ENCODE measurements around the gene NRXN3. TPM values are rescaled to one million over a fixed set of nuclear protein-coding genes. Genes with fewer than 3 reads are reported as not detected.

The NRXN3 gene
- total and polyA plus RNA-seq, 2 experiments from 2014 or later = 0.69 to 1.5 TPM

DNA sequence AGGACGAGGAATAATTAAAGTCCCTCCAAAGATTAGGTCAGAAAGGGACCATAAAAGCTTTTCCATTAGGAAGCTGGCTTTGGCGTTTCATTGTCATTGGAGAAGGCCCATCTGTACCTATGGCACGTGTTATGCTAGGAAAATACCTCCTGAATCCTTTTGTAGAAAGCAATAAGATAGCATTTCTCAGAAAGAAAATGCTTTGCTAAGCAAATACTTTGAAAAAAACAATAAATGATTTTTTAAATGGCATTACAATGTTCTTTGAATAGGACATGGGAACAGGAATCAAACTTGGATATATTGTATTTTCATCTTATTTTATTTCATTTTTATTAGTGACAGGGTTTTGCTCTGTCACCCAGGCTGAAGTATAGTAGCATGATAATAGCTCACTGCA, 967.7 kb downstream of the NRXN3 start:
- no peaks in the 10 kb centered on the region for H3K4me1 ChIP-seq (ENCODE audit: low read depth)
- H3K36me3 ChIP-seq = no peaks in the 10 kb centered on the region
- no peak overlapping the region for H3K4me3 ChIP-seq
- no peak for DNase-seq (ENCODE audit: low read depth in 1 of 2, low spot score in 1 of 2)
- TF ChIP-seq CTCF (IDR thresholded peaks at IDR 0.05; ENCODE audit: low read depth, low read length) = no peak
- no peak overlapping the region for H3K27ac ChIP-seq
- no peaks in the 10 kb centered on the region for H3K9me3 ChIP-seq (ENCODE audit: low read depth)
- H3K27me3 ChIP-seq = no peaks in the 10 kb centered on the region

DNA sequence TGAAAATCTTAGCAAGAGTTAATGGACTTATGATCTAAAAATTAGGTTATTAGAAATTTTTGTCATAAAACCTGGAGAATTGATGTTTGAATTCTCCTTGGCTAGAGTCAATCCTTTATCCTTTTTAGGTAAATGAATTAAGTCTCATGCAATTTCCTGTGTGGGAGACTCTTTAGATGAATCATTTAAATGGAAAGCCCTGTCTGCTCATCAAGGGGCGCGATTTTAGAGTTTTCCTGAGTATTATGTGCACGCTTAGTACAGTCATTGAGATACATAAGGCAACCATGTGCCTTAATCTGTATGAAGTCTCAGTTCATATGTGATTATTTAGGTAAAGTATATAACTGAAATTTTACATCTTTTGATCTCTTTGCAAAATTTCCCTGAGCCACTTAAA, 974.7 kb downstream of the NRXN3 start:
- Histone ChIP-seq H3K9me3 (ENCODE audit: low read depth) (no peaks in the 10 kb centered on the region), H3K4me1 (ENCODE audit: low read depth) (no peaks in the 10 kb centered on the region), H3K27me3 (no peaks in the 10 kb centered on the region), H3K4me3 (no peak overlapping the region), H3K36me3 (no peaks in the 10 kb centered on the region), H3K27ac (no peak overlapping the region)
- no peak for TF ChIP-seq CTCF (IDR thresholded peaks at IDR 0.05; ENCODE audit: low read depth, low read length)
- DNase-seq (ENCODE audit: low read depth in 1 of 2, low spot score in 1 of 2) = no peak

DNA sequence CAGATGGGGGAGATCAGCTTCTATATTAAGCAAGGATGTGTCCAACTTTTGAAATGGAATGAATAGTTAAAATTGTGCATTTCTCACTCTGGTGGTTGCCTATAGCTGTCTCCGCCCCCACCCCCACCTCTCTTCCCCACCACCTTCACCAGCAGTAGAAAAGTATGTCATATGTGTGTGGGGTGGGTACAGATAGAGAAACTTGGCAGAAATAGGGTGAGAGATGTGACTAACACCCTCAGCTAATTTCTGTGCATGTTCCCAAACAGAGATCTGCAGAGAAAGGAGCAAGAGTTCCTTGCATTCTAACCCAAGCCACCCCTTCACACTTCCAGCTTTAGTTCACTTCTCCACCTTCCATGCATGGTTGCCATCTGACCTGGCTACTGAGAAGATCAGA, 980.1 kb downstream of the NRXN3 start:
- no peaks in the 10 kb centered on the region for H3K9me3 ChIP-seq (ENCODE audit: low read depth)
- no peak overlapping the region for H3K4me3 ChIP-seq
- no peaks in the 10 kb centered on the region for H3K4me1 ChIP-seq (ENCODE audit: low read depth)
- H3K27me3 ChIP-seq = no peaks in the 10 kb centered on the region
- no peak for TF ChIP-seq CTCF (IDR thresholded peaks at IDR 0.05; ENCODE audit: low read depth, low read length)
- H3K27ac ChIP-seq = no peak overlapping the region
- H3K36me3 ChIP-seq = no peaks in the 10 kb centered on the region
- DNase-seq (ENCODE audit: low read depth in 1 of 2, low spot score in 1 of 2) = no peak

DNA sequence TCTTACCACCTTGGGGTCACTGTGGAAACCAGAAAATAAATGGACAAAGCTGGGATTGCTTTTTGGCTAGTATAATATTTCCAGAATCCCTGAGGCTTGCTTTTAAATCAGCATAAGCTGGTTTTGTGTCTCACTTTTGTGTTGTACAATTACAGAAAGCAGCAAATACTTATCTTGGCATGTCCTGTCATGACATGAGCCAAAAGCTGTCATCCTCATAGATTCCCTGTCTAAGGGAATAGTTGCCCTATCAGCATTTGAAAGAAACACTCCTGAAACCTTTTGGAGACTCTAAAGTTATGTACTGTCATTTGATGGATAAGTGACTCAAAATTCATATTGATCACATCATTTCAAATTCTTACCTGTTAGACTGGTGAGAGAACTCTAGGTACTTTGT, 987.2 kb downstream of the NRXN3 start:
- no peak for TF ChIP-seq CTCF (IDR thresholded peaks at IDR 0.05; ENCODE audit: low read depth, low read length)
- Histone ChIP-seq H3K27ac (no peak overlapping the region), H3K9me3 (ENCODE audit: low read depth) (no peaks in the 10 kb centered on the region), H3K4me3 (no peak overlapping the region), H3K36me3 (no peaks in the 10 kb centered on the region), H3K27me3 (peaks cover 5% of the 10 kb centered on the region), H3K4me1 (ENCODE audit: low read depth) (no peaks in the 10 kb centered on the region)
- DNase-seq (ENCODE audit: low read depth in 1 of 2, low spot score in 1 of 2) = no peak

DNA sequence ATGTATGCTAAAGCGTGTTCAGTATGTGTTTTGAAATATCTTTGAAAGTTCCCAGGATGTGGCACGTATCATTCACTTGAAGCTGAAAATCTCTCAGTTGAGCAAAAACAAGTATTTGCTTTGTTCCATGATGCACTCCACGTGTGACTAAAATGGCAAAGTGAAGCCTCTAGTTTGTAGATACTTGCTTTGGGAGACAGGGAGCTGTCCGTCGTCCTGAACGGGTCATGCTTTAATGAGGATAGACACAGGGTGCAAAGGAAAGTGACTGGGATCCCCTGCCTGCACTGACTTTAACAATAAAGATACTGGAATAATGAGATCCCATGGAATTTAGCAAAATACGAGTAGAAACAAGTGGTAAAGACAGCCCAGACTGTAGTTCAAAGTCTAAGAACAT, 991.4 kb downstream of the NRXN3 start:
- no peaks in the 10 kb centered on the region for H3K9me3 ChIP-seq (ENCODE audit: low read depth)
- H3K36me3 ChIP-seq = no peaks in the 10 kb centered on the region
- no peak overlapping the region for H3K4me3 ChIP-seq
- H3K27me3 ChIP-seq = peaks cover 5% of the 10 kb centered on the region
- no peak overlapping the region for H3K27ac ChIP-seq
- H3K4me1 ChIP-seq (ENCODE audit: low read depth) = no peaks in the 10 kb centered on the region
- no peak for TF ChIP-seq CTCF (IDR thresholded peaks at IDR 0.05; ENCODE audit: low read depth, low read length)
- DNase-seq (ENCODE audit: low read depth in 1 of 2, low spot score in 1 of 2) = peak; percentile 20 to 77

- H3K27me3 ChIP-seq = peaks cover 5% of the 10 kb centered on the region
- H3K9me3 ChIP-seq (ENCODE audit: low read depth) = no peaks in the 10 kb centered on the region
- TF ChIP-seq CTCF (IDR thresholded peaks at IDR 0.05; ENCODE audit: low read depth, low read length) = no peak
- no peaks in the 10 kb centered on the region for H3K4me1 ChIP-seq (ENCODE audit: low read depth)
- no peaks in the 10 kb centered on the region for H3K36me3 ChIP-seq
- no peak for DNase-seq (ENCODE audit: low read depth in 1 of 2, low spot score in 1 of 2)
- no peak overlapping the region for H3K27ac ChIP-seq
- no peak overlapping the region for H3K4me3 ChIP-seq
These were observed 992.7 kb downstream of the NRXN3 start for GRCh38 chr14:79162833-79163232.

All from cardiac muscle cell (in vitro differentiated cells and primary cell).